Memory B cell (primary cell): ENCODE measurements around the gene KRTAP5-9.
"Not testable (repeated sequence)": the region's sequence is repeated elsewhere in the genome, so short reads cannot be mapped to it uniquely, and the experiment has no call there.

Source experiments
- ATAC-seq: fragments of 150-1000 bp; cut with Tn5 transposase; 2 replicates; pipeline ENCODE4 v1.10.0; 2021; ENCODE audit warnings: low read depth, mild to moderate bottlenecking, moderate library complexity
- DNase-seq, 2 donors: peaks; one replicate each; pipeline ENCODE4 v3.0.0; 2022; ENCODE audit warnings: low spot score in 2 of 2
- H3K27ac Mint-ChIP-seq: one replicate; pipeline ENCODE4 v1.8.0; 2022; ENCODE audit warnings: mild to moderate bottlenecking, moderate library complexity, mixed read lengths
- H3K27me3 Mint-ChIP-seq: one replicate; pipeline ENCODE4 v1.8.0; 2022; ENCODE audit warnings: mixed read lengths
- H3K36me3 Mint-ChIP-seq: one replicate; pipeline ENCODE4 v1.8.0; 2022; ENCODE audit warnings: mild to moderate bottlenecking, mixed read lengths
- H3K4me1 Mint-ChIP-seq: one replicate; pipeline ENCODE4 v1.8.0; 2022; ENCODE audit warnings: mixed read lengths
- H3K4me3 Mint-ChIP-seq: one replicate; pipeline ENCODE4 v1.8.0; 2022; ENCODE audit warnings: mild to moderate bottlenecking, moderate library complexity, mixed read lengths
- H3K9me3 Mint-ChIP-seq: one replicate; pipeline ENCODE4 v1.8.0; 2022; ENCODE audit warnings: mixed read lengths

The KRTAP5-9 gene

DNA sequence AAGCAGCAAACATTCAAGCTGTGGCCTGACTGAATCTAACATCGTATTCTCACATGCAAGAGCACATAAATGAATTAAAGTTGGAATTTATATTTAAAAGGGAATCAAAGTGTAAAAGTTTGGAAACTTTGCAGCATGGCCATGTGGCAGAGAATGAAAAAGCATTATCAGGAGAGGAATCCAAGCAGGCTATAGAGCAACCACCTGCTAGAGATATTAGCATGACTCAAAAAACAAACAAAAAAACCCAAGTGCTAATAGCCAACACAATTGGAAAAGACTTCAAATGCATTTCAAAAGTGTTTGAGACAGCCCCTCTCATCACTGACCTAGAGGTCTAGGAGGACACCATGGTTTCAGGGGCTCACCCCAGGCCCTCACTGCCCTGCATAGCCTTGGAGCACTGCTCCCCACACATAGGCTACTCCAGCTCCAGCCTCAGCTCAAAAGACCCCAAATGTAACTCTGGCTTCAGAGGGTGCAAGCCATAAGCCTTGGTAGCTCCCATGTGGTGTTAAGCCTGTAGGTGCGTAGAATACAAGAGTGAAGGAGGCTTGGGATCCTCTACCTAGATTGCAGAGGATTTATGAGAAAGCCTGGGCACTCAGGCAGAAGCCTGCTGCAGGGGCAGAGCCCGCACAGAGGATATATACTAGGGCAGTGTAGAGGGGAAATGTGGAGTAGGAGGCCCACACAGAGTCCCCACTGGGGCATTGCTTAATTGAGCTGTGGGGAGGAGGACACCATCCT is 22.9 kb upstream of the KRTAP5-9 start:
- no peak for ATAC-seq
- Mint-ChIP-seq H3K9me3 (peaks cover 7% of the 10 kb centered on the region), H3K4me1 (no peaks in the 10 kb centered on the region), H3K27me3 (peaks cover 2% of the 10 kb centered on the region), H3K27ac (no peak overlapping the region), H3K36me3 (peaks cover 7% of the 10 kb centered on the region), H3K4me3 (no peak overlapping the region)
- DNase-seq: no peak

DNA sequence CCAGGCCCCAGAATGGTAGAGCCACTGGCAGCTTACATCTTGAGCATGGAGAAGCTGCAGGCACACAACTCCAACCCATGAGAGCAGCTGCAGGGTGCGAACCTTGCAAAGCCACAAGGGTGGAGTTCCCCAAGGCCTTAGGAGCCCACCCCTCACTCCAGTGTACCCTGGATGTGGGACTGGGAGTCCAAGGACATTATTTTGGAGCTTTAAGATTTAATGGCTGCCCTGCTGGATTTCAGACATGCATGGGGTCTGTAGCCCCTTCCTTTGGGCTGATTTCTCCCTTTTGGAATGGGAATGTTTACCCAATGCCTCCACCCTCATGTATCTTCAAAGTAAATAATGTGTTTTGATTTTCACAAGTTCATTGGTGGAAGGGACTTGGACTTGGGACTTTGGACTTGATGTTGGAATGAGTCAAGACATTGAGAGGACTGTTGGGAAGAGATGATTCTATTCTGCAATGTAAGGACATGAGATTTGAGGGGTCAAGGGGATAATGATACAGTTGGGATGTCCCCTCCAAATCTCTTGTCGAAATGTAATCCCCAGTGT is 22.2 kb upstream of the KRTAP5-9 start:
- Mint-ChIP-seq H3K4me1 (peaks cover 3% of the 10 kb centered on the region), H3K36me3 (peaks cover 7% of the 10 kb centered on the region), H3K27me3 (peaks cover 2% of the 10 kb centered on the region), H3K9me3 (peaks cover 6% of the 10 kb centered on the region), H3K4me3 (no peak overlapping the region), H3K27ac (no peak overlapping the region)
- DNase-seq: no peak
- no peak for ATAC-seq

DNA sequence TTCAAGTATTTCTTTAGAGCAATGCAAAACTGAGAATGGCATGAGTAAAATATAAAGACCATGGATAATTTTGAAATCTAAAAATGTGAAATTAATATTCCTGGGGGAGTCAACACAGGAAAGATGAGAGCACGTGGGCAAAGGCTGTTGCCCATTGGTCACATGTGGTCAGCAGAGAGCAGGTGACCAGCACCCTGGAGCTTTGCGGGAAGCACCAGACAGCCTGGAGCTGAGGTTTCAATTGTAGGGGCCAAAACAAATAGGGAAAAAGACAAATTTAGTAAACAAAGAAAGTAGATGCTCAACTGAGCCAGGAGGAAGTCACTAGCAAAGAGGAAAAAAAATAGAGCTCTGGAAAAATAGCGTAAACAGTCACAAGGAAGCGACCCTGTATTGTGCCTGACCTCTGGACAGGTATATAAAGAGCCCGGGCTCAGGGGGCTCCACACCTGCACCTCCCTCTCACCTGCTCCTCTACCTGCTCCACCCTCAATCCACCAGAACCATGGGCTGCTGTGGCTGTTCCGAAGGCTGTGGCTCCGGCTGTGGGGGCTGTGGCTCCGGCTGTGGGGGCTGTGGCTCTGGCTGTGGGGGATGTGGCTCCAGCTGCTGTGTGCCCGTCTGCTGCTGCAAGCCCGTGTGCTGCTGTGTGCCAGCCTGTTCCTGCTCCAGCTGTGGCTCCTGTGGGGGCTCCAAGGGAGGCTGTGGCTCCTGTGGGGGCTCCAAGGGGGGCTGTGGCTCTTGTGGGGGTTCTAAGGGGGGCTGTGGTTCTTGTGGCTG is 21.2 kb upstream of the KRTAP5-9 start, which contains the start of gene KRTAP5-7:
KRTAP5-7 (plus strand) TSS at position 472 of the 780 bp plus-strand sequence; CDS start at position 506, 34 bp downstream.
- not testable (repeated sequence) for H3K27ac Mint-ChIP-seq, ATAC-seq, H3K27me3 Mint-ChIP-seq, H3K36me3 Mint-ChIP-seq, H3K4me3 Mint-ChIP-seq, H3K9me3 Mint-ChIP-seq, DNase-seq, H3K4me1 Mint-ChIP-seq

DNA sequence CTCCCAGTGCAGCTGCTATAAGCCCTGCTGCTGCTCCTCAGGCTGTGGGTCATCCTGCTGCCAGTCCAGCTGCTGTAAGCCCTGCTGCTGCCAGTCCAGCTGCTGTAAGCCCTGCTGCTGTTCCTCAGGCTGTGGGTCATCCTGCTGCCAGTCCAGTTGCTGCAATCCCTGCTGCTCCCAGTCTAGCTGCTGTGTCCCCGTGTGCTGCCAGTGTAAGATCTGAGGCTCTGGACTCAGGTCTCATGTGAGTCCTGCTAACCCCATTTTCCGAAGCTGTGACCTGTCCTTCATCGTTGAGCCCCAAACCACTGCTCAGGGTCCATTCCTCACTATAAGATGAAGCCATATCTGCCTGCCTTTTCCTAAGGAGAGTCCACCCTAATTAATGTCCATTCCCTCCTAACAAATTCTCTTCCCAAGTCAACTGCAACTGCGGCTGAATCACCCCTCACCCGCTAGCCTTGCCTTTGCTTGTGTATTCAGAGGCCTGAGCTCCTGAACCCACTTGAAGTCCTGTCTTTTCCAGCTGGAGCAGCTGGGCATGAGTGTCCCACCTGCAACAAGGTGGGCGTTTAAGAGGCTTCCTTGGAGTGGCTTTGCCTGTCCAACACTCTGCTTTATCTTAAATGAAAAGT is 20.5 kb upstream of the KRTAP5-9 start:
- Mint-ChIP-seq H3K27ac (no peak overlapping the region), H3K36me3 (peaks cover 5% of the 10 kb centered on the region), H3K4me3 (no peak overlapping the region), H3K9me3 (no peaks in the 10 kb centered on the region), H3K4me1 (peaks cover 3% of the 10 kb centered on the region), H3K27me3 (peaks cover 2% of the 10 kb centered on the region)
- no peak for ATAC-seq
- no peak for DNase-seq

DNA sequence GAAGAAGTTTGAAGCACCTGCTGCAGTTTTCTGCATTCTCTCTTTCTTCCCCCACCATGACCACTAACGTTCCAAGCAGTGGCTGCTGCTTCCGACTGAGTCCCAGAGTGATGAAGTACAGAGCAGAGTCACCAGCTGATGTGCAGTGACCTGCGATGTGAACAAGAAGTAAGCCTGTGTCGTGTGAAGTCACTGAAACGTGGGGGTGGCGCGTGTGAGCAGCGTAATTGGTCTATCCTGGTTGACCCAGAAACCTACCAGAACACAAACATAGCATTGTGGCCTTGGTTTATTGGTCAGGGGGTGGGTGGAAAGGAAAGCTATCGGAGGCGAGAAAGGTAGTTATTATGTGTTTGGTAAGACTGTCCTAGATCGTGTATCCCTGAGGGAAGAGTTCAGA is 17.6 kb upstream of the KRTAP5-9 start:
- Mint-ChIP-seq H3K9me3 (no peaks in the 10 kb centered on the region), H3K36me3 (peaks cover 3% of the 10 kb centered on the region), H3K27ac (peak overlapping the region; percentile 5), H3K4me3 (no peak overlapping the region), H3K4me1 (peaks cover 3% of the 10 kb centered on the region), H3K27me3 (peaks cover 2% of the 10 kb centered on the region)
- DNase-seq (no peak), ATAC-seq (peak; percentile 56)

DNA sequence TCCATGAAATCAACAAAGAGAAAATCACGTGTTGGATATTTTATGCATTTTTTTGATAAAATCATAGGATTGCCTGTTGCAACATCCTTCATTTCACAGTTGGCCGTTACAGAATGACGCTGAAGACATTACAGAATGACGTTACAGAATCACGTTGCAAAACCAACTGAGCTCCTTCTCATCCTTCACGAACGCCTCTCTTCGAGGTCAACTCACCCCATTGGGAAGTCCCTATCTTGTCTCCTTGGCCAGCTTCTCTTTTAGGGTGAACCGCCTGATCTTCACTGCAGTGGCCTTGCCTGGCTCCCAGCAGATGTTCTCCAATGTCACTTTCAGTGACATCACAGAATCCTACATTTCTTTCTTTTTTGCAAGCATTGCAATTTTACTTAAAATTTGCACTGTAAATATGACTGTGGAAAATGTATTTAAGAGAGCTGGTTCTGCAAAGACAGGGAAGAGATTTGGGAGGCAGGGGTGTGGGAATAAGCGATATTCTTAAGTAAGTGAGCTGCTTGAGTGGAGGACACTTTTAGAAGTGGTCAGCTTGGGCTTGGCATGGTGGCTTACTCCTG is 16.1 kb upstream of the KRTAP5-9 start:
- Mint-ChIP-seq H3K4me3 (no peak overlapping the region), H3K4me1 (peaks cover 3% of the 10 kb centered on the region), H3K27ac (no peak overlapping the region), H3K9me3 (no peaks in the 10 kb centered on the region), H3K27me3 (peaks cover 4% of the 10 kb centered on the region), H3K36me3 (peaks cover 3% of the 10 kb centered on the region)
- DNase-seq: no peak
- ATAC-seq: no peak

DNA sequence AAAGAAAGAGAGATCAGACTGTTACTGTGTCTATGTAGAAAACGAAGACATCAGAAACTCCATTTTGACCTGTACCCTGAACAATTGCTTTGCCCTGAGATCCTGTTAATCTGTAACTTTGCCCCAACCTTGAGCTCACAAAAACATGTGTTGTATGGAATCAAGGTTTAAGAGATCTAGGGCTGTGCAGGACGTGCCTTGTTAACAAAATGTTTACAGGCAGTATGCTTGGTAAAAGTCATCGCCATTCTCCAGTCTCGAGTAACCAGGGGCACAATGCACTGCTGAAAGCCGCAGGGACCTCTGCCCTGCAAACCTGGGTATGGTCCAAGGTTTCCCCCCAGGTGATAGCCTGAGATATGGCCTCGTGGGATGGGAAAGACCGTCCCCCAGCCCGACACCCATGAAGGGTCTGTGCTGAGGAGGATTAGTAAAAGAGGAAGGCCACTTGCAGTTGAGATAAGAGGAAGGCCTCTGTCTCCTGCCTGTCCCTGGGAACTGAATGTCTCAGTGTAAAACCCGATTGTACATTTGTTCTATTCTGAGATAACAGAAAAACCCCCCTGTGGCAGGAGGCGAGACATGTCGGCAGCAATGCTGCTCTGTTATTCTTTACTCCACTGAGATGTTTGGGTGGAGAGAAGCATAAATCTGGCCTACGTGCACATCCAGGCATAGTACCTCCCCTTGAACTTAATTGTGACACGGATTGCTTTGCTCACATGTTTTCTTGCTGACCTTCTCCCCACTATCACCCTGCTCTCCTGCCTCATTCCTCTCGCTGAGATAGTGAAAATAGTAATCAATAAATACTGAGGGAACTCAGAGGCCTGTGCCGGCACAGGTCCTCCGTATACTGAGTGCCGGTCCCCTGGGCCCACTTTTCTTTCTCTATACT is 13.3 kb upstream of the KRTAP5-9 start:
- not testable (repeated sequence) for H3K36me3 Mint-ChIP-seq, H3K4me1 Mint-ChIP-seq, DNase-seq, H3K9me3 Mint-ChIP-seq, ATAC-seq, H3K4me3 Mint-ChIP-seq, H3K27ac Mint-ChIP-seq
- H3K27me3 Mint-ChIP-seq: peaks cover 14% of the 10 kb centered on the region

DNA sequence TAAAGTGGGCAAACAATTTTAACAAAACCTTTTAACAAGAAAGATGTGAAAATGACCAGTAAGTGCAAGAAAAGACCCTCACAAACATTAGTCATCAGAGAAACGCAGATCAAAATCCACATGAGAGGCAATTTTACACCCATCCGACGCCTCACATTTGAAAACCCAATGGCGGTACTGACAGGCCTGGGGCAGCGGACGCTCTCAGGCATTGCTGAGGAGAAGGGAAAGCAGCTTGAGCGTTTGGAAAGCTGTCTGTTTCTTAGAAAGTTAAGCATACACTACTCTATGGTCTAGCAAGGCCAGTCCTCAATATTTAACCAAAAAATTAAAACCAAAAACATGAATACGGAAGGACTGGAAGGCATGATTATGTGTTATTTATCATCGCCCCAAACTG is 12.4 kb upstream of the KRTAP5-9 start:
- H3K4me3 Mint-ChIP-seq: no peak overlapping the region
- peaks cover 7% of the 10 kb centered on the region for H3K36me3 Mint-ChIP-seq
- peaks cover 16% of the 10 kb centered on the region for H3K27me3 Mint-ChIP-seq
- H3K4me1 Mint-ChIP-seq: no peaks in the 10 kb centered on the region
- ATAC-seq (no peak), DNase-seq (no peak)
- no peak overlapping the region for H3K27ac Mint-ChIP-seq
- peaks cover 2% of the 10 kb centered on the region for H3K9me3 Mint-ChIP-seq

DNA sequence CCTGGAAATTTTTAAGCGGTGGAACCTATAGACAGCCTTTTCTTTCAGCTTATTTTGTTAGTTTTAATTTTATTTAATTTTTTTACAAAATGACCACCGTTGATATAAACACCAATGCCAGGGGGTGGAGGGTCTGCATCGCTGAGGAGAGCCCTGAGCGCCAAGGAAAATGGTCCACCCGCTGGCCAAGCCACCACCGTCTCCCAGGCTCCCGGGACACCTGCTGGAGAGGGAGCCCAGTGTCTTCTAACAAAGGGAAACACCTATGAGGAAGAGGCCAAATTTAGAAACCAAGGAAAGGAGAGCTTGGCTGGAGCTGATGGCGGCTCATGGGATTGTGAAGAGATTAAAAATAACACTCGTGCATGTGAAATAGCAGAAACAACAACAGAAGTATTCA is 10.7 kb upstream of the KRTAP5-9 start:
- ATAC-seq (no peak), DNase-seq (no peak)
- Mint-ChIP-seq H3K27ac (no peak overlapping the region), H3K4me1 (no peaks in the 10 kb centered on the region), H3K27me3 (peaks cover 21% of the 10 kb centered on the region), H3K9me3 (peaks cover 9% of the 10 kb centered on the region), H3K4me3 (no peak overlapping the region), H3K36me3 (peaks cover 8% of the 10 kb centered on the region)

DNA sequence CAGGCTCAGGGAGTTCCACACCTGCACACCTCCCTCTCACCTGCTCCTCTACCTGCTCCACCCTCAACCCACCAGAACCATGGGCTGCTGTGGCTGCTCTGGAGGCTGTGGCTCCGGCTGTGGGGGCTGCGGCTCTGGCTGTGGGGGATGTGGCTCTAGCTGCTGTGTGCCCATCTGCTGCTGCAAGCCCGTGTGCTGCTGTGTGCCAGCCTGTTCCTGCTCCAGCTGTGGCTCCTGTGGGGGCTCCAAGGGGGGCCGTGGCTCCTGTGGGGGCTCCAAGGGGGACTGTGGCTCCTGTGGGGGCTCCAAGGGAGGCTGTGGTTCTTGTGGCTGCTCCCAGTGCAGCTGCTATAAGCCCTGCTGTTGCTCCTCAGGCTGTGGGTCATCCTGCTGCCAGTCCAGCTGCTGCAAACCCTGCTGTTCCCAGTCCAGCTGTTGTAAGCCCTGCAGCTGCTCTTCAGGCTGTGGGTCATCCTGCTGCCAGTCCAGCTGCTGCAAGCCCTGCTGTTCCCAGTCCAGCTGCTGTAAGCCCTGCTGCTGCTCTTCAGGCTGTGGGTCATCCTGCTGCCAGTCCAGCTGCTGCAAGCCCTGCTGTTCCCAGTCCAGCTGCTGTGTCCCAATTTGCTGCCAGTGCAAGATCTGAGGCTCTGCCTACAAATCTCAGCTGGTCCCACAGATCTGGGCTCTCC is 10.1 kb upstream of the KRTAP5-9 start, which contains the start of gene KRTAP5-8:
KRTAP5-8 (plus strand) TSS at position 49 of the 689 bp plus-strand sequence; CDS start at position 80, 31 bp downstream.
- H3K36me3 Mint-ChIP-seq, H3K9me3 Mint-ChIP-seq, H3K4me1 Mint-ChIP-seq, DNase-seq, H3K27ac Mint-ChIP-seq, H3K4me3 Mint-ChIP-seq, ATAC-seq: not testable (repeated sequence)
- H3K27me3 Mint-ChIP-seq: peaks cover 24% of the 10 kb centered on the region

DNA sequence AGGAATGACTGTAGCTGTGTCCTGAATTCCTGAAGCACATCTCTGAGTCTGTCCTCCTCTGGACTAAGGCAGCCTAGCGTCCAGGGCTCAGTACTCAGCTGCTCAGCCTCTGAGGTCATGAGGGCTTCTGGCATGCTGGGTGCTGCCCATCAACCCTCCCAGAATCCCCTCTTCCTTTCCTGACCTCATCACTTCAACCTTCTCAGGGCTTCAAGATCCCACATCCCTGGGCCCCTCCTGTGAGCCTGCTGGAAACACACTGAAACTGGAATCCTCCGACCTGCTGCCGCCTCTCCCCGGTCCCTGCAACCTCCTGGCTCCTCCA is 9.6 kb upstream of the KRTAP5-9 start:
- Mint-ChIP-seq H3K9me3 (peaks cover 9% of the 10 kb centered on the region), H3K4me1 (peaks cover 6% of the 10 kb centered on the region), H3K4me3 (no peak overlapping the region), H3K36me3 (peaks cover 8% of the 10 kb centered on the region), H3K27me3 (peaks cover 25% of the 10 kb centered on the region), H3K27ac (no peak overlapping the region)
- DNase-seq (no peak), ATAC-seq (no peak)

DNA sequence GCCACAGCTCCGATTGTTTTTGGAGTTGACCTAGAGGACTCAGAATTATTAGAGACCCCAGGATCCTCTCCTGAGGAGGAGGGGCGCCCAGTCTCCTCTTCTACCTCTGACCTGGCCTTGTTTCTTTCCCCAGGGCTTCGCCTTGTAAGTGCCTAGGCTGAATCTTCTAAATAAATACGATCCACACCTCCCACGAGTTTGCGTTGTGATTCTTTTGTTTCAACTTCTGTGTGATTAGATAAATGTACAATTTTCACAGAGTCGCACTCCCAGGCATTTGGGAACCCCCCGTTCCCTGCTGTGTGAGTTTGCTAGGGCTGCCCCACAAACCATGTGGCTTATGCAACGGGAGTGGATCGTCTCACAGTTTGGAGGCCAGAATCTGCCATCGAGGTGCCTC is 9.2 kb upstream of the KRTAP5-9 start:
- Mint-ChIP-seq H3K4me3 (no peak overlapping the region), H3K9me3 (peaks cover 9% of the 10 kb centered on the region), H3K4me1 (peaks cover 9% of the 10 kb centered on the region), H3K36me3 (peaks cover 8% of the 10 kb centered on the region), H3K27me3 (peaks cover 25% of the 10 kb centered on the region), H3K27ac (no peak overlapping the region)
- no peak for DNase-seq
- ATAC-seq: no peak
